GM12873 (cell line): ENCODE data around the gene NEBL.

Experiments used
- TF ChIP-seq, protein P1 (sequence below): IDR thresholded peaks from 2 replicates; pipeline ENCODE4 v1.5.1; 2012; ENCODE audit warnings: low read depth, mild to moderate bottlenecking, moderate library complexity, low read length, control low read depth; ENCODE audit not compliant: insufficient read depth; ENCODE audit errors: missing control alignments

The NEBL gene

GRCh38 chr10:20932606-20933126 is 35.6 kb upstream of the NEBL start:
- TF ChIP-seq, protein P1, sequence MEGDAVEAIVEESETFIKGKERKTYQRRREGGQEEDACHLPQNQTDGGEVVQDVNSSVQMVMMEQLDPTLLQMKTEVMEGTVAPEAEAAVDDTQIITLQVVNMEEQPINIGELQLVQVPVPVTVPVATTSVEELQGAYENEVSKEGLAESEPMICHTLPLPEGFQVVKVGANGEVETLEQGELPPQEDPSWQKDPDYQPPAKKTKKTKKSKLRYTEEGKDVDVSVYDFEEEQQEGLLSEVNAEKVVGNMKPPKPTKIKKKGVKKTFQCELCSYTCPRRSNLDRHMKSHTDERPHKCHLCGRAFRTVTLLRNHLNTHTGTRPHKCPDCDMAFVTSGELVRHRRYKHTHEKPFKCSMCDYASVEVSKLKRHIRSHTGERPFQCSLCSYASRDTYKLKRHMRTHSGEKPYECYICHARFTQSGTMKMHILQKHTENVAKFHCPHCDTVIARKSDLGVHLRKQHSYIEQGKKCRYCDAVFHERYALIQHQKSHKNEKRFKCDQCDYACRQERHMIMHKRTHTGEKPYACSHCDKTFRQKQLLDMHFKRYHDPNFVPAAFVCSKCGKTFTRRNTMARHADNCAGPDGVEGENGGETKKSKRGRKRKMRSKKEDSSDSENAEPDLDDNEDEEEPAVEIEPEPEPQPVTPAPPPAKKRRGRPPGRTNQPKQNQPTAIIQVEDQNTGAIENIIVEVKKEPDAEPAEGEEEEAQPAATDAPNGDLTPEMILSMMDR: no peak

DNA sequence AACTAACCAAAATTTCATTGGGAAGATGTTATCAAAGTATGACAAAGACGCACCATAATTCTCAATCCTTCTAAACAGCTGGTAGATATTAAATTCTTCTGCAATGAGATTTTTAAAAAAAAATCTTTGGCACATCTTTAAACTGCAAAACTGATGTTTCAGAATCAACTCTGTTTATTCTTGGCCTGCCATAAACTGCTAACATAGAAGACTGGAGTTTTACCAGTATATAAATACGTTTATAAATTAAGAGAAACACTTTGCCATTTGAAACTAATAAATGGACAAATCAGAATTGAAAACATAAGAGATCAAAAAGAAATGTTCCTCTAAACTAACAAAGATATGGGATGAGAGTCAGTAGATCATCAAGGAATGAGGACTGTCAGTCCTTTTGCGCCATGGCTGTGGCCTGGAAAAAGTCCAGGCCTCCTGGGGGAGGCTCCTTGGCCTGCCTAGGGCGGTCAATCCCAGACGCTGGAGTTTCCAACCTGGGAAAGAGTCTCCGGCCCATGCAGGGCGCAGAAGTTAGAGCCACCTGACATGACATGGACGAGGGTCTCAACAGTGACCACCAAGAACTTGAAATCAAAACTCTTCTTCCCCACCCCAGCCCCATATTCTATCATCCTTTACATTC is 34.2 kb upstream of the NEBL start:
- TF ChIP-seq, protein P1: no peak

DNA sequence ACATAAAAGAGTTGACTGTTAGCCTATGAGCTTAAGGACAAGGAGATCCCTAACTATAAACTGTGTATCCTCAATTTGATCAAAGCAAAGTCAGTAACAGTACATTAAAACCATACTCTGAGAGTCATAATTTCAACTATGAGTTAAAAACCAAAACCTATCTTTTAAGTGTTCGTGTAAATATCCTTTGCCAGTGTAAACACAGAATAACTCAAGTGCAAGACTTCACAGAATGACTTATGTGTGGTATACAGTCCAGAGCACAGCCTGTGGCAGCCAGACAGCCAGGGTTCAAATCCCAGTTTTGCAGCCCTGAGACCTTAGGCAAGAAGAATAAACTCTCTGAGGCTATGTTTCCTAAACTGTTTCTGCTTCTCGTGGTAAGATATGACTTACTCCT is 30.3 kb upstream of the NEBL start:
- TF ChIP-seq, protein P1: no peak

DNA sequence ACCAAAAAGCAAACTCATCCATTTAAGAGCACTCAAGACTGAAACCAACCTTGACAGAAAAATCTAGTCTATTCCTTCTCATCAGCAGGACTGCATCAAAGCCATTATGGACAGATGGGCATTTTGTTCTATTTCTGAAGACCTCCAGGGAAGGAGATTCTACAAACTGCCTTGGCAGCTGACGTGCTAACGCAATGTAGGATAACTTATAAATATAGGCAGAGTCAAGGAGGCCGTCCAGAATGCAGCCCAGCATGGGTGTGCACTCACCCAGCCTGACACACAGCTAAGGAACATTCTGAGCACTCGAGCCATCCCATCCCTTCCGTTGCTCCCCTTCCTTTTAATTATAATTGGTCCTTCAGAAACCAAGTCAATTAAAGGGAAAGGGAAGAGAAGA is 25.3 kb upstream of the NEBL start:
- TF ChIP-seq, protein P1: no peak

DNA sequence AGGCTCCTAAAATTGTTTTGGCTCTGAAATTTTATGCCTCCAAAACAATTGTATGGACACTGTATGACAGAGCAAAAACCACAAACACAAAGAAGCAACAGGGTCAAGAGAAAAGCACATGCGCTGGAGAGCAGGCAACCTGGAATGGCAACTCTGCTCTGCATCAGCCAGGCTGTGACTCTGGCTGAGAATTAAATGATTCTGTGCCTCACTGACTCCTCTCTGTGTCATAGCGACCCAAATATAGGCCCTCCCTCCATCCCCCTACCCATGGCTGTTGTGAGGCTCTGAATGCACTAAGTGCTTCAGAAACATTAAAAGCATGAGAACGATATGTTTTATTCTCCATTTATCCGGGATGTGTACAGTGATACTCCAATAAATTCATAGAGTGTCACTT is 24.9 kb upstream of the NEBL start:
- TF ChIP-seq, protein P1: no peak

DNA sequence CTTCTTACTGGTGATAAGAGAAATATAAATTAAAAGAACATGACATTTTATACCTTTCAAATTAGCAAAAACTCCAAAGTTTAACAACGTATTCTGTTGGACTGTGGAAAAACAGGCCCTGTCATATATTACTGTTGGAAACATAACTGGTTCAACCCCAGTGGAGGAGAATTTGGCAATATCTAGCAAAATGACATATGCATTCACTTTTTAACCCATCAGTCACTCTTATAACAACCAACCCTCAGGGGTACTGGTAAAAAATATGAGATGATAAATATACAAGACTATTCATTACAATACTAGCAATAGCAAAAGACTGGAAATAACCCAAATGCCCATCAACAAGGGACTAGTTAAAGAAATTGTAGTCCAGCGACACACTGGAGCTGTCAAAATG is 22.9 kb upstream of the NEBL start:
- TF ChIP-seq, protein P1: no peak

DNA sequence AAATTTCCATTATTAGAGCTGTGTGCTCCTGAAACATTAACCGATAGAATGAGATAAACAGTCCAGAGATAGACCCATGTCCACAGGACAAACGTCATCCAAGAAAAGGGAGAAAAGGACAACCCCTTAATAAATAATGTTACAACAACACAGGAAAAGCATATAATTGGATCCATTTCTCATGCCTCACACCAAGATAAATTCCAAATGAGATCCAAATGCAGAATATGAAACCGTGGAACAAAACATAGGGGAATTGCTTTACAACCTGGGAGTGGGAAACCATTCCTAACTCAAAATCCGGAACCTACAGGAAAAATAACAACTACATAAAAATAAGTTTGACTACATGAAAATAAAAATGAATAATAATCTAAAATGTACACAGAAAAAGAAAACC is 22.4 kb upstream of the NEBL start:
- TF ChIP-seq, protein P1: no peak

- TF ChIP-seq, protein P1: no peak
These were observed 19.9 kb upstream of the NEBL start for GRCh38 chr10:20916976-20917375.
